Neural cell (in vitro differentiated cells): ENCODE data around the gene SMARCB1.

Experiments
- EP300 ChIP-seq: fragments of 450-650 bp; conservative IDR thresholded peaks from 2 replicates; pipeline ENCODE4 v1.6.1; 2014; ENCODE audit warnings: antibody characterized with exemption, mild to moderate bottlenecking, moderate library complexity; ENCODE audit not compliant: poor library complexity, severe bottlenecking
- EZH2 ChIP-seq: fragments of 200-600, 300-800 bp; shearing (Covaris generic), sonication (generic); IDR thresholded peaks from 2 replicates; pipeline ENCODE4 v1.6.1; 2014; ENCODE audit warnings: antibody characterized with exemption, low read length, borderline replicate concordance, mild to moderate bottlenecking; ENCODE audit not compliant: insufficient read depth, poor library complexity, severe bottlenecking
- MXI1 ChIP-seq: fragments of 450-650 bp; conservative IDR thresholded peaks from 2 replicates; pipeline ENCODE4 v1.6.1; 2014; ENCODE audit warnings: antibody characterized with exemption, mild to moderate bottlenecking; ENCODE audit not compliant: poor library complexity, severe bottlenecking
- POLR2AphosphoS5 ChIP-seq: IDR thresholded peaks from 2 replicates; pipeline ENCODE4 v1.6.1; 2012
- SMC3 ChIP-seq: fragments of 450-650 bp; conservative IDR thresholded peaks from 2 replicates; pipeline ENCODE4 v1.6.1; 2014; ENCODE audit warnings: antibody characterized with exemption, mild to moderate bottlenecking, moderate library complexity; ENCODE audit not compliant: poor library complexity
- TF ChIP-seq, protein P1 (sequence below): IDR thresholded peaks from 2 replicates; pipeline ENCODE4 v1.6.1; 2012; ENCODE audit warnings: borderline replicate concordance
- TF ChIP-seq, protein P2 (sequence below): fragments of 450-650 bp; IDR thresholded peaks from 2 replicates; pipeline ENCODE4 v1.5.1; 2014; ENCODE audit warnings: antibody characterized with exemption, mild to moderate bottlenecking, moderate library complexity; ENCODE audit not compliant: poor library complexity, severe bottlenecking

DNA sequence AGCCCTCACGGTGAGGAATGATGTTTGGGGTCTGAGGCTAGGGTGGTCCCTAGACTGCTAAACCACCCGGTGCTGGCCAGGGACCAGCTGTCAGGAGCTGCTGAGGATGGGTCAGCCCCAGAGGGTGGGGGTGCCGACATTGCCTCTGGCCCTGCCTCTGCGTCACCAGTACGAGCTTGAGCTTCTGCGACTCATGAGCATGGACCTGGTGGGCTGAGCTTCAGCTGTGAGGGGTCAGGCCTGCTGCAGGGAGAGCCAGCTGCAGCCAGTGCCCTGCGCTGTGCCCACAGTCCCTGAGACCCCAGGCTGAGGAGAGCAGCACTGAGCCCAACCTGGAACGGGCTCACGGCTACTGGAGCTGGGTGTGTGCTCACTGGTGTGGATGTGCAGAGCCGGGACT, 45.0 kb downstream of the SMARCB1 start:
- TF ChIP-seq, protein P1, sequence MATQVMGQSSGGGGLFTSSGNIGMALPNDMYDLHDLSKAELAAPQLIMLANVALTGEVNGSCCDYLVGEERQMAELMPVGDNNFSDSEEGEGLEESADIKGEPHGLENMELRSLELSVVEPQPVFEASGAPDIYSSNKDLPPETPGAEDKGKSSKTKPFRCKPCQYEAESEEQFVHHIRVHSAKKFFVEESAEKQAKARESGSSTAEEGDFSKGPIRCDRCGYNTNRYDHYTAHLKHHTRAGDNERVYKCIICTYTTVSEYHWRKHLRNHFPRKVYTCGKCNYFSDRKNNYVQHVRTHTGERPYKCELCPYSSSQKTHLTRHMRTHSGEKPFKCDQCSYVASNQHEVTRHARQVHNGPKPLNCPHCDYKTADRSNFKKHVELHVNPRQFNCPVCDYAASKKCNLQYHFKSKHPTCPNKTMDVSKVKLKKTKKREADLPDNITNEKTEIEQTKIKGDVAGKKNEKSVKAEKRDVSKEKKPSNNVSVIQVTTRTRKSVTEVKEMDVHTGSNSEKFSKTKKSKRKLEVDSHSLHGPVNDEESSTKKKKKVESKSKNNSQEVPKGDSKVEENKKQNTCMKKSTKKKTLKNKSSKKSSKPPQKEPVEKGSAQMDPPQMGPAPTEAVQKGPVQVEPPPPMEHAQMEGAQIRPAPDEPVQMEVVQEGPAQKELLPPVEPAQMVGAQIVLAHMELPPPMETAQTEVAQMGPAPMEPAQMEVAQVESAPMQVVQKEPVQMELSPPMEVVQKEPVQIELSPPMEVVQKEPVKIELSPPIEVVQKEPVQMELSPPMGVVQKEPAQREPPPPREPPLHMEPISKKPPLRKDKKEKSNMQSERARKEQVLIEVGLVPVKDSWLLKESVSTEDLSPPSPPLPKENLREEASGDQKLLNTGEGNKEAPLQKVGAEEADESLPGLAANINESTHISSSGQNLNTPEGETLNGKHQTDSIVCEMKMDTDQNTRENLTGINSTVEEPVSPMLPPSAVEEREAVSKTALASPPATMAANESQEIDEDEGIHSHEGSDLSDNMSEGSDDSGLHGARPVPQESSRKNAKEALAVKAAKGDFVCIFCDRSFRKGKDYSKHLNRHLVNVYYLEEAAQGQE: no peak
- TF ChIP-seq, protein P2, sequence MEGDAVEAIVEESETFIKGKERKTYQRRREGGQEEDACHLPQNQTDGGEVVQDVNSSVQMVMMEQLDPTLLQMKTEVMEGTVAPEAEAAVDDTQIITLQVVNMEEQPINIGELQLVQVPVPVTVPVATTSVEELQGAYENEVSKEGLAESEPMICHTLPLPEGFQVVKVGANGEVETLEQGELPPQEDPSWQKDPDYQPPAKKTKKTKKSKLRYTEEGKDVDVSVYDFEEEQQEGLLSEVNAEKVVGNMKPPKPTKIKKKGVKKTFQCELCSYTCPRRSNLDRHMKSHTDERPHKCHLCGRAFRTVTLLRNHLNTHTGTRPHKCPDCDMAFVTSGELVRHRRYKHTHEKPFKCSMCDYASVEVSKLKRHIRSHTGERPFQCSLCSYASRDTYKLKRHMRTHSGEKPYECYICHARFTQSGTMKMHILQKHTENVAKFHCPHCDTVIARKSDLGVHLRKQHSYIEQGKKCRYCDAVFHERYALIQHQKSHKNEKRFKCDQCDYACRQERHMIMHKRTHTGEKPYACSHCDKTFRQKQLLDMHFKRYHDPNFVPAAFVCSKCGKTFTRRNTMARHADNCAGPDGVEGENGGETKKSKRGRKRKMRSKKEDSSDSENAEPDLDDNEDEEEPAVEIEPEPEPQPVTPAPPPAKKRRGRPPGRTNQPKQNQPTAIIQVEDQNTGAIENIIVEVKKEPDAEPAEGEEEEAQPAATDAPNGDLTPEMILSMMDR: no peak
- TF ChIP-seq EZH2 (no peak), POLR2AphosphoS5 (no peak), EP300 (no peak), MXI1 (no peak), SMC3 (no peak)
